SJCRH30 (cell line): Measurements from ENCODE around the gene MCF2L. TPM values are rescaled to one million over a fixed set of nuclear protein-coding genes. Genes with fewer than 3 reads are reported as not detected.

Experiments used
- DNase-seq, 2 experiments: peaks; one replicate each; pipeline ENCODE4 v3.0.0-alpha.2; 2015 to 2020
- H3K27ac ChIP-seq: fragments of 250-450 bp; sonication (Bioruptor Pico); 2 replicates; pipeline ENCODE4 v1.5.1; 2020; ENCODE audit warnings: mild to moderate bottlenecking, moderate library complexity
- H3K27me3 ChIP-seq: fragments of 250-450 bp; sonication (Bioruptor Pico); 2 replicates; pipeline ENCODE4 v1.5.1; 2020; ENCODE audit warnings: mild to moderate bottlenecking, moderate library complexity
- H3K36me3 ChIP-seq: fragments of 250-450 bp; sonication (Bioruptor Pico); 2 replicates; pipeline ENCODE4 v1.5.1; 2020; ENCODE audit warnings: mild to moderate bottlenecking, moderate library complexity
- H3K4me1 ChIP-seq: fragments of 250-450 bp; sonication (Bioruptor Pico); 2 replicates; pipeline ENCODE4 v1.5.1; 2020; ENCODE audit warnings: mild to moderate bottlenecking, moderate library complexity
- H3K4me3 ChIP-seq: fragments of 250-450 bp; sonication (Bioruptor Pico); 2 replicates; pipeline ENCODE4 v1.5.1; 2020; ENCODE audit warnings: mild to moderate bottlenecking, moderate library complexity
- H3K9me3 ChIP-seq: fragments of 250-450 bp; sonication (Bioruptor Pico); replicated peaks from 2 replicates; pipeline ENCODE4 v1.5.1; 2020; ENCODE audit warnings: mild to moderate bottlenecking, moderate library complexity
- total RNA-seq: library from RNA; depleted of rRNA; stranded (reverse); fragments of >200 nt; shearing (Covaris generic); gene quantifications from 2 replicates; pipeline ENCODE4 v1.2.3, GENCODE V29; 2014

Gene MCF2L
- total RNA-seq, 1 experiment from 2014 or later = 4.4 TPM

DNA sequence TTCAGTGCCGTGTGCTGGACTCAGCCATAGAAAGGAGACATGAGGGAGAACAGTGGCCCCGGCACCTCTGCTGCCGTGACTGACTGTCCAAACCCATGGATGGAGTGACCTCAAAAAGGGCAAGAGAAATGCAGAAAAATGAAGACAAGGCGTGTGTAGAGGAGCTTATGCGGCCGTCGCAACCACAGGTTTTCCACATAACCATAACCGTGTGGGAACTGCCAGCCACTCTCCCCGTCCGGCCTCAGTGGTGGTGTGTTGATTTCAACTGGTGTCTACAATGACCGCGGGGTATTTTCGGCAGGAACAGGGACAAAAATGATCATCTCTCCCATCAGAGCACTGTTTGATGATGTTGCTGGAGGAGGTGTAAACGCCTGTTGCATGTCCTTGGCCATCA lies 93.7 kb downstream of the MCF2L start:
- Histone ChIP-seq H3K27ac (no peak overlapping the region), H3K9me3 (no peaks in the 10 kb centered on the region), H3K36me3 (no peaks in the 10 kb centered on the region), H3K4me1 (no peaks in the 10 kb centered on the region), H3K4me3 (no peak overlapping the region), H3K27me3 (no peaks in the 10 kb centered on the region)
- DNase-seq = no peak

DNA sequence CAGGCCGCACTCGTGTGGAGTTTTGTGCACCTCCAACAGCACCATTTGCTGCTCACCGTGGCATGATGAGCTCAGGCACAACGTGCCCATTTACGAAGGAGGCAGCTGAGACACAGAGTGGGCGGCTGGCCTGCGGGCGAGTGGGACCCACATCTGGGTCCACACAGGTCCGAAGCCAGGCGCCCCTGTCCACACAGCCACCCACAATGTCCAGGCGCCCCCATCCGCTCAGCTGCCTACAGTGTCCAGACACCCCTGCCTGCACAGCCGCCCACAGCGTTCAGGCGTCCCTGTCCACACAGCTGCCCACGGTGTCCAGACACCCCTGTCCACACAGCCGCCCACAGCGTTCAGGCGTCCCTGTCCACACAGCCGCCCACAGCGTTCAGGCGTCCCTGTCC lies 94.1 kb downstream of the MCF2L start:
- Histone ChIP-seq H3K36me3 (no peaks in the 10 kb centered on the region), H3K9me3 (no peaks in the 10 kb centered on the region), H3K4me3 (no peak overlapping the region), H3K27me3 (no peaks in the 10 kb centered on the region), H3K4me1 (no peaks in the 10 kb centered on the region), H3K27ac (no peak overlapping the region)
- DNase-seq = no peak

- Histone ChIP-seq H3K4me3 (no peak overlapping the region), H3K27me3 (no peaks in the 10 kb centered on the region), H3K27ac (no peak overlapping the region), H3K4me1 (no peaks in the 10 kb centered on the region), H3K9me3 (no peaks in the 10 kb centered on the region), H3K36me3 (no peaks in the 10 kb centered on the region)
- no peak for DNase-seq
Measured at GRCh38 chr13:113064000-113064533, 95.1 kb downstream of the MCF2L start.

DNA sequence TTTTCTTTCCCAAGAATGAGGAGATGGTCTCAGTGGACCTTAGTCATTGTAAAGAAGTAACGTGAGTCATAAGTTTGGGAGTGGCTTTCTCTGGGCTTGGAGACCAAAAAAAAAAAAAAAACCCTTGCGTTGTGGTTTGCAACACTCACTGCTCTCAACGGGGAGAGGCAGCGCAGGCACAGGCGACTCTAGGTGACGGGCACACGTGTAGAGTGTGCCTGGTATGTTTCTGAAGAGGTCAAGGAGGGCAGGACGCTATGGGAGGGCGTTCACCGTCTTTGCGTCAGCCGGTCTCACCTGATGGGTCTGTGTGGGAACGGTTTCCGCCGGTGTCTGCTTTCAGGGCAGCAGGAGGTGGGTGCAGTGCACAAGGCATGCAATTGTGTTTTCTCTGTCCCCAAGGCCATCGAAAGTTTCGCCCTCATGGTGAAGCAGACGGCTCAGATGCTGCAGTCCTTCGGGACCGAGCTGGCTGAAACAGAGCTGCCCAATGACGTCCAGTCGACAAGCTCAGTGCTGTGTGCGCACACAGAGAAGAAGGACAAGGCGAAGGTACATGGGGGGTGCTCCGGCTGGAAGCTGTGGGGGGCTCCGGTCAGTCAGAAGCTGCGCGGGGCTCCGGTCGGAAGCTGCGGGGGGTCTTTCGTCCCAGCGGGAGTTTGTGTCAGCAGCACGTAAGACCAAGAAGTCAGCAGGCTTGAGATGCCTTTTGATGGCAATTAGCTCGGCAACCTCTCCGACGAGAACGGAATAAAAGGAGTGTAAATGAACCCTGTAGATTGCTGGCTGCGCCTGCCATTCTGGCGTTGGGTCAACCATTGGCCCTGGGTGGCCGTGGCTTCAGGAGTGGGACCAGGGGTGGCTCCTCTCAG lies 95.8 kb downstream of the MCF2L start:
- no peak for DNase-seq
- H3K27me3 ChIP-seq = no peaks in the 10 kb centered on the region
- no peak overlapping the region for H3K27ac ChIP-seq
- H3K9me3 ChIP-seq = no peaks in the 10 kb centered on the region
- no peak overlapping the region for H3K4me3 ChIP-seq
- H3K36me3 ChIP-seq = no peaks in the 10 kb centered on the region
- H3K4me1 ChIP-seq = no peaks in the 10 kb centered on the region

- DNase-seq = no peak
- no peaks in the 10 kb centered on the region for H3K27me3 ChIP-seq
- no peaks in the 10 kb centered on the region for H3K4me1 ChIP-seq
- no peak overlapping the region for H3K27ac ChIP-seq
- H3K9me3 ChIP-seq = no peaks in the 10 kb centered on the region
- no peaks in the 10 kb centered on the region for H3K36me3 ChIP-seq
- no peak overlapping the region for H3K4me3 ChIP-seq
Measured at GRCh38 chr13:113065406-113066141, 96.6 kb downstream of the MCF2L start.

DNA sequence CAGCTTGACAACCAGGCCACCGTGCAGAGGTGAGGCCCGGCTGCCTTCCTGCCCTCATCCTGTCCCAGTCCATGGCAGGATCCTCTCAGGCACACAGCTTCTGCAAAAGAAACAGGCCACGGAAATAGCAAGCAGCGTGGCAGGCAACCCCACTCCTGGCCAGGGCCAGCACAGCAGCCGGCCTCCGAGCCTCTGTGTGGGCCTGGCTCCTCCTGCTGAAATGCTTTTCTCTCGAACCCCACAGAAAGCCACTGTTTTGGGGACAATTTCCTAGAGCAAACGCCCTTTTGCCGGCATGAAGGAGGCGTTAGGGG lies 97.1 kb downstream of the MCF2L start:
- no peaks in the 10 kb centered on the region for H3K9me3 ChIP-seq
- H3K4me1 ChIP-seq = no peaks in the 10 kb centered on the region
- H3K27ac ChIP-seq = no peak overlapping the region
- no peak overlapping the region for H3K4me3 ChIP-seq
- no peak for DNase-seq
- H3K36me3 ChIP-seq = no peaks in the 10 kb centered on the region
- no peaks in the 10 kb centered on the region for H3K27me3 ChIP-seq

- Histone ChIP-seq H3K36me3 (no peaks in the 10 kb centered on the region), H3K9me3 (no peaks in the 10 kb centered on the region), H3K4me3 (no peak overlapping the region), H3K27me3 (no peaks in the 10 kb centered on the region), H3K27ac (no peak overlapping the region), H3K4me1 (no peaks in the 10 kb centered on the region)
- DNase-seq = no peak
Measured at GRCh38 chr13:113066746-113067145, 97.7 kb downstream of the MCF2L start.

DNA sequence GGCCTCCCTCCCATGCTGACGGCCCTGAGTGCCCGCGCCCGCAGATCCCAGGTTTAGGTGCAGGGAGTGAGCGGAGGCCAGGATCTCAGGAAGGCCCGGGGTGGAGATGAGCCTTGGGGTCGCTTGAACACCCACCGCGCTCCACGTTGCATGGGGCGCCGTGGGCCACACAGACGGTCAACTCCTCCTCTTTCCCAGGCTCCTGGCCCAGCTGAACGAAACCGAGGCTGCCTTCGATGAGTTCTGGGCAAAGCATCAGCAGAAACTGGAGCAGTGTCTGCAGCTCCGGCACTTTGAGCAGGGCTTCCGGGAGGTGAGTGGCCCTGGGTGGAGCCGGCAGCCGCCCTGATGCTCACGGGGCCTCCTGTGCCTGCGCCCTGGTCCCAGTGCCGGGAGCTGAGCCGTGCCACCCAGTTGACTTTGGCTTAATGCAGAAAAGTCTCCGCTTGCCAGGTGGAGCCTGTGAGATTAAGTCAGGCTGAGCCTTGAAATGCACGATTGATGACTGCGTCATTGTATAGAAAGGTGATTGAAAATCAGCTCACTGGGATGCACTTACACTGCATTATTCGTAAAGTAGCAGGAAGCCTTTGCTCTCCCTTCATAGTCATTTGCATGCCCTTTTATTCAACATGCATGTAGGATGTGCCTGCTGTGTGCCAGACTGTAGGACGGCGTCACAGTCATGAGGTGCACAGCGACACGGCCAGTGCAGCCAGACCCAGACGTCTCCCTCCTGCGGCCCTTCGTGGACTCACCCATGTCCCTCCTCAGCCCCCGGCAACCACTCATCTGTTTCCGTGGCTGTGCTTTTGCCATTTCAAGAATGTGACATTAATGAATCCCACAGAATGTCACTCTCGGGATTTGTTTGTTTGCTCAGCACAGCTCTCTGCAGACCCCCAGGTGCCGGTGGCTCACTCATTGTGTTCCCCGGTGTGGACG lies 101.1 kb downstream of the MCF2L start:
- Histone ChIP-seq H3K27me3 (no peaks in the 10 kb centered on the region), H3K9me3 (no peaks in the 10 kb centered on the region), H3K4me1 (no peaks in the 10 kb centered on the region), H3K36me3 (no peaks in the 10 kb centered on the region), H3K4me3 (no peak overlapping the region), H3K27ac (no peak overlapping the region)
- DNase-seq = no peak

DNA sequence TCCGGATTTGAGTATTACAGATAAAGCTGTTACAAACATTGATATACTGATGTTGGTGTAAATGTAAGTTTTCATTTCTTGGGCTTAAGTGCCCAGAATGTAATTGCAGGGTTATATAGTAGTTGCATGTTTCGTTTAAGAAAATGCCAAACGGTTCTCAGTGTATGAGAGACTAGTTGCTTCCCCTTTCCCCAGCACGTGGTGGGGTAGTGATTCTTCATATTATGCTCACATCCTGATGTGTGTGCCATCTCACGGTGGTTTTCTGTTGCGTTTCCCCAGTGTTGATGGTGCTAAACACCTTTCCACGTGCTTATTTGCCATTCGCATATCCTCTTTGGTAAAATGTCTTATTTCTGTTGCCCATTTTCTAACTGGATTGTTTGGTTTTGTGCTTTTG lies 101.8 kb downstream of the MCF2L start:
- DNase-seq = no peak
- Histone ChIP-seq H3K9me3 (no peaks in the 10 kb centered on the region), H3K4me3 (no peak overlapping the region), H3K27me3 (no peaks in the 10 kb centered on the region), H3K4me1 (no peaks in the 10 kb centered on the region), H3K36me3 (no peaks in the 10 kb centered on the region), H3K27ac (no peak overlapping the region)

GRCh38 chr13:113072376-113072775 lies 103.4 kb downstream of the MCF2L start:
- Histone ChIP-seq H3K4me1 (no peaks in the 10 kb centered on the region), H3K27me3 (no peaks in the 10 kb centered on the region), H3K27ac (no peak overlapping the region), H3K4me3 (no peak overlapping the region), H3K9me3 (no peaks in the 10 kb centered on the region), H3K36me3 (no peaks in the 10 kb centered on the region)
- DNase-seq = no peak

DNA sequence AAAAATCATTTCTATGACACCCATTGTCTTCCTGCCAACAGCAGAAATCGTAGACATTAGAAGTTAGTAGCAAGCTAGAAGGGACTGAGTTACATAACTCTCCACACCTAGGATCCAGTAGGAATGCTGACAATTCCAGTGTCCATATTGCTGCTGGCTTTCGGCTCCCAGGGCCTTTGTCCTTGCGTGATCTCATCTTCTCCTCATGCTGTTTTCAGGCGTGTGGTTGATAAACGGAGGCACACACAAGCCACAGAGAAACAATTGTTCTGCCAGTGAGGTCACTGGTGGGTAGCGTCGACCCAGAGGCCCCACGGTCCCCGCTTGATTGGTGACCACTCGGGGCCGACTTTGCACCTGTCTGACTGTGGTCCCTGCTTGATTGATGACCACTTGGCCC lies 104.9 kb downstream of the MCF2L start:
- no peak overlapping the region for H3K27ac ChIP-seq
- no peaks in the 10 kb centered on the region for H3K4me1 ChIP-seq
- H3K36me3 ChIP-seq = no peaks in the 10 kb centered on the region
- H3K4me3 ChIP-seq = no peak overlapping the region
- no peak for DNase-seq
- no peaks in the 10 kb centered on the region for H3K9me3 ChIP-seq
- H3K27me3 ChIP-seq = no peaks in the 10 kb centered on the region

- Histone ChIP-seq H3K4me3 (no peak overlapping the region), H3K4me1 (no peaks in the 10 kb centered on the region), H3K36me3 (no peaks in the 10 kb centered on the region), H3K27ac (no peak overlapping the region), H3K9me3 (no peaks in the 10 kb centered on the region), H3K27me3 (no peaks in the 10 kb centered on the region)
- DNase-seq = no peak
Measured at GRCh38 chr13:113074401-113074800, 105.4 kb downstream of the MCF2L start.

DNA sequence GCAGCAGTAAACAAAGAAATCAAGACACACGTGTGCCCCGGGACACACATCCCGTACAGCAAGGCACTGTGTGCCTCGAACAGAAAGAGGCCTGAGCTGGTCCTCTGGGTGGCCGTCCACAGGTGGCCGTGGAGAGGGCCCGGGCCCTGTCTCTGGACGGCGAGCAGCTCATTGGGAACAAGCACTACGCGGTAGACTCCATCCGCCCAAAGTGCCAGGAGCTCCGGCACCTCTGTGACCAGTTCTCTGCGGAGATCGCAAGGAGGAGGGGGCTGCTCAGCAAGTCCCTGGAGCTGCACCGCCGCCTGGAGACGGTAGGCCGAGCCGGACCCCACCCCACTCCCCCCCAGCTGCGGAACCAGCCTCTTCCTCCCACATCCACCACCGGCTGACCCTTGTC lies 105.9 kb downstream of the MCF2L start:
- Histone ChIP-seq H3K27ac (no peak overlapping the region), H3K9me3 (no peaks in the 10 kb centered on the region), H3K27me3 (no peaks in the 10 kb centered on the region), H3K4me3 (no peak overlapping the region), H3K4me1 (no peaks in the 10 kb centered on the region), H3K36me3 (no peaks in the 10 kb centered on the region)
- no peak for DNase-seq

DNA sequence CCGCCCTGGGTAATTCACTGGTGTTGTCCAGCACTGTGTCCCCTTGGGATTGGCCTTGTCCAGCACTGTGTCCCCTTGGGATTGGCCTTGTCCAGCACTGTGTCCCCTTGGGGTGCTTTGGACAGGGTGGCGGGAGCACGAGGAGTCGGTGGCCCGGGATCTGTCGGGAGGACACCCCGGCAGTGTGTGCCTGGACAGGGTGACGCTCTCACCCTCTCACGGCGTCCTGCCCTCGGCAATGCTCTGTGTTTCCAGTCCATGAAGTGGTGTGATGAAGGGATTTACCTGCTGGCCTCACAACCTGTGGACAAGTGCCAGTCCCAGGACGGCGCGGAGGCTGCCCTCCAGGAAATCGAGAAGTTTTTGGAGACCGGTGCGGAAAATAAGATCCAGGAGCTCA lies 106.7 kb downstream of the MCF2L start:
- H3K27me3 ChIP-seq = no peaks in the 10 kb centered on the region
- no peaks in the 10 kb centered on the region for H3K9me3 ChIP-seq
- H3K27ac ChIP-seq = no peak overlapping the region
- DNase-seq = no peak
- no peaks in the 10 kb centered on the region for H3K36me3 ChIP-seq
- no peaks in the 10 kb centered on the region for H3K4me1 ChIP-seq
- H3K4me3 ChIP-seq = no peak overlapping the region
